HG03280 (cell line): ENCODE data around the gene COPA.
"Not testable (repeated sequence)": the region's sequence is repeated elsewhere in the genome, so short reads cannot be mapped to it uniquely, and the experiment has no call there.

ENCODE experiments used
- ATAC-seq: cut with Tn5 transposase; IDR thresholded peaks from one replicate; pipeline ENCODE4 v1.9.1; 2021; ENCODE audit warnings: mild to moderate bottlenecking, moderate library complexity; ENCODE audit not compliant: unreplicated experiment

COPA gene

DNA sequence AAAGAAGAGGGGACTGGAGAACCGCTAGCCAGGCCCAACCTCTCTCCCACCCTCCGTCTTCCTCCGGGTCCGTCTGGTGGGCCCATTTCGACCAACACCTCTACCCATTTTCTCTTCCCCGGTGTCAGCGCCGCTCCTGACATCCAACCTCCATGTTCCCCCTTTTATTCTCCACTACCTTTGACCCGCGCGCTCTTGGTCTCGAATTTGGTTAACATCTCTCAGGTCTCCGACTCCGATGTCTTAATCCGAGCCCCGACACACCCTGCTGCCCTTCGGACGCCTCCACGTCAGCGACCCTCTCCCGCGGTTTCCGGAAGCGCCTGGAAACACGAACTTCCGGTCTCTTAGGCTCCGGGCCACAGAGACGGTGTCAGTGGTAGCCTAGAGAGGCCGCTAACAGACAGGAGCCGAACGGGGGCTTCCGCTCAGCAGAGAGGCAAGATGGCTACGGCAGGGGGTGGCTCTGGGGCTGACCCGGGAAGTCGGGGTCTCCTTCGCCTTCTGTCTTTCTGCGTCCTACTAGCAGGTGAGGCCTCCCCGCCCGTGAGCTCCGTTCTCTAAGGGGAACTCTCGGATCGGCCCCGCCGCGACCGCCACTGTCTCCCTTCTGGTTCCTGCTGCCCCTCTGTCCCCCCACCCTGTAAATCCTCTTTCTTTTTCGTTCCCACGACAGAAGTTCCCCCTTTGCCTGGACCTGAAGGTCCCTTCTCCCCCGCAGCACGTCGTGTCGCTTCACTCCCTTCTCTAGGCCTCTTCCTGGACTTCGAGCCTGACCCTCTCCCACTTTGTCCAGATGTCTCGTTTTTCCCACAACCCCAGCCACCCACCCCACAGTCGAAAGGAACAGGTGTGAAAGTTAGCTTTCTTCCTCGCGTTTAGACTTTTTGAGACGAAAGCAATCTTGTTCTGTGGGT is at the start of gene COPA, which contains the start of gene NCSTN:
TSS of gene COPA (minus strand) at position 298 of the 917 bp plus-strand sequence. CDS start at position 218, 80 bp downstream.
TSS of gene NCSTN (plus strand) at position 431 of the 917 bp plus-strand sequence. CDS start at position 445, 14 bp downstream.
- ATAC-seq = peak; percentile 94

DNA sequence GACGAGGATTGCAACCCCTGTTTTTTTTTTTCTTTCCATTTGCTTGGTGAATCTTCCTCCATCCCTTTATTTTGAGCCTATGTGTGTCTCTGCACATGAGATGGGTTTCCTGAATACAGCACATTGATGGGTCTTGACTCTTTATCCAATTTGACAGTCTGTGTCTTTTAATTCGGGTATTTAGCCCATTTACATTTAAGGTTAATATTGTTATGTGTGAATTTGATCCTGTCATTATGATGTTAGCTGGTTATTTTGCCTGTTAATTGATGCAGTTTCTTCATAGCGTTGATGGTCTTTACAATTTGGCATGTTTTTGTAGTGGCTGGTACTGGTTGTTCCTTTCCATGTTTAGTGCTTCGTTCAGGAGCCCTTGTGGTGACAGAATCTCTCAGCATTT is 45.4 kb upstream of the COPA start:
- not testable (repeated sequence) for ATAC-seq

DNA sequence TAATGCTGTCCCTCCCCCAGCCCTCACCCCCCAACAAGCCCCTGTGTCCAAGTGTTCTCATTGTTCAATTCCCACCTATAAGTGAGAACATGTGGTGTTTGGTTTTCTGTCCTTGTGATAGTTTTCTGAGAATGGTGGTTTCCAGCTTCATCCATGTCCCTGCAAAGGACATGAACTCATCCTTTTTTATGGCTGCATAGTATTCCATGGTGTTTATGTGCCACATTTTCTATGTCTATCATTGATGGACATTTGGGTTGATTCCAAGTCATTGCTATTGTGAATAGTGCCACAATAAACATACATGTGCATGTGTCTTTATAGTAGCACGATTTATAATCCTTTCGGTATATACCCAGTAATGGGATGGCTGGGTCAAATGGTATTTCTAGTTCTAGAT is 41.8 kb upstream of the COPA start:
- ATAC-seq = not testable (repeated sequence)

DNA sequence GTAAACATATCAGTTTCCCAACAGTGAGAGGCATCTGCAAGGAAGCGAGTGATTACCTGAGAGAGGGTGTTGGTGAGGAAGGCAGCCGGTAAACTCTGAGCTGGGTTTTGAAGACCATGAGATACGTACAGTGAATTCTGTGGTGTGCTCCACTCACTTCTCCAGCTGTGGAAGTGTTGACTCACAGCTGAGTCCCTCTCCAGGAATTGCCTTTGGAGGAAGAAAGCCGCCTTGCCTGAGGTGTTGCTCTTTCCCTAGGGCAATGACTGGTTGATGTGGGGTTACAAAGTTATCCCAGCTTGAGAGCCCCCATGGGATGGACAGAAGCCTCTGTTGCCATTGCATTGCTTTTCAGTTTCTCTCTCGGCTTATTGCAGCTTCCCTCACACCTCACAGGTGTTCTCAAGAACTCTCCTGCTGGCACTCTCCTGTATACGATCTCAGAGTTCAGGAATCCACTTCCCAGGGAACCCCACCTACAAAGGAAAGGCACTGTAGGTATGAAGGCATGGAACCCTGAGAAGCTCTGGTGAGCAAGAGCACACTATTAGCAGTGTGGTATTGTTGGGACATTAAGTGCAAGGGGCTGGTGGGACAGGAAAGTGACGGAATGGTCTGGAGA is 34.6 kb upstream of the COPA start:
- no peak for ATAC-seq

DNA sequence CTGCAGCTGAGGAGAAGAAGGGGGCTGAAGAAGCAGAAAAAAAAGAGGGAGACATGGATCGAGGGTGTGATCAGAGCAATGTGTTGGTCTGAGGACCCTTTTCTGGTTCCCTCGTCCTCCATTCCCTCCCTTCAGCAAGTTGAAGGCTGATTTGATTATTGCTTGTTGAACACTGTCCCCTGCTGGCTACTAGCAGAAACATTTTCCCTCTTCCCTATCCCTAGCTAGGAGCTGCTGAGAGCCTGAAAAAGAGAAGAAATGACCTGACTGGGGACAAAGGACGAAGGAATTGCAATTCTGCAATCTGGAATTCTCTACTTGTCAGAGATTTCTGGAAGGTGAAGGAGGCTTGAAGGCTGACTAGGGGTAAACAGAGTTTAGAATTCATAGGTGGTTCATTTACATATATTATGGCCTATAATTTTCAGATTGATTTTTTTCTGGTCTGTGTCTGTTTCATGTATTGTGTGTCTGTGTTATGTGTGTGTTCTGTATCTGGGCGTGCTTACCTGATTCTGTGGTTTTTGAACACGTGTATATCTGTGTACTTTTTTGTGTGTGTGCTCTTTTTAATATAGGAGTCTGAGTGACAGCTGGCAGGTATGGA is 33.6 kb upstream of the COPA start:
- peak; percentile 70 for ATAC-seq

DNA sequence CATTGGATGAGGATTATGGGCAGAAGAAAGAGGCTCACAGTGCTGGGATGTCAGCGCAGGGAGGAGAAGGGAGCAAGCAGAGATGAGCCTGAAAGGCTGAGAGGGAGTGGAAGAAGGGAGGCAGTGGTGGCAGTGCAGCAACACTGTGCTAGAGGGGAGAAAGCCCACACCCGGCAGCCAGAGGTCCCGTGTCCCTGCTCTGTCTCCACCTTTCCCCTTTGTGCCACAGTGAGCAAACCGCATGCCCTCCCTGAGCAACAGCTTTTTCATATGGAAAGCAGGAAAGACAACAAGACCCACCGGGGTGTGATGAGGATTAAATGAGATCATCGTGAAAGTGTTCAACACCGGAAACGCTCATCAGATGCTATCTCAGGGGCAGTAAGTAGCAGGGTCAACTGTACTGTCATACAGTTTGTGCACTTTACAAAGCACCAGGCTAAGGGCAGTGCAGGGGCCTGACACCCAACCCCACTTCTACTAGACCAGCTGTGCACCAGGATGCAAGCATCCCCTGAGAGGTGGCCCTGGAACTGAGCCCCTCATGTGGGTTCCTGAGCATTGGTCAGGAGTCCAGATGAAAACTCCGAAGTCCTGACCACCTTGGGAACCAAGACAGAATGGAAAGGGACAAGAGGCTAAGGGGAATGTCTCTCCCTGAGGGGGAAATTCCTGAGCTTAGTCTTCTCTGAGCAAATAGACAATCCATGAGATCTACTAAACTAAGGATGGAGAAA is 32.9 kb upstream of the COPA start:
- no peak for ATAC-seq

DNA sequence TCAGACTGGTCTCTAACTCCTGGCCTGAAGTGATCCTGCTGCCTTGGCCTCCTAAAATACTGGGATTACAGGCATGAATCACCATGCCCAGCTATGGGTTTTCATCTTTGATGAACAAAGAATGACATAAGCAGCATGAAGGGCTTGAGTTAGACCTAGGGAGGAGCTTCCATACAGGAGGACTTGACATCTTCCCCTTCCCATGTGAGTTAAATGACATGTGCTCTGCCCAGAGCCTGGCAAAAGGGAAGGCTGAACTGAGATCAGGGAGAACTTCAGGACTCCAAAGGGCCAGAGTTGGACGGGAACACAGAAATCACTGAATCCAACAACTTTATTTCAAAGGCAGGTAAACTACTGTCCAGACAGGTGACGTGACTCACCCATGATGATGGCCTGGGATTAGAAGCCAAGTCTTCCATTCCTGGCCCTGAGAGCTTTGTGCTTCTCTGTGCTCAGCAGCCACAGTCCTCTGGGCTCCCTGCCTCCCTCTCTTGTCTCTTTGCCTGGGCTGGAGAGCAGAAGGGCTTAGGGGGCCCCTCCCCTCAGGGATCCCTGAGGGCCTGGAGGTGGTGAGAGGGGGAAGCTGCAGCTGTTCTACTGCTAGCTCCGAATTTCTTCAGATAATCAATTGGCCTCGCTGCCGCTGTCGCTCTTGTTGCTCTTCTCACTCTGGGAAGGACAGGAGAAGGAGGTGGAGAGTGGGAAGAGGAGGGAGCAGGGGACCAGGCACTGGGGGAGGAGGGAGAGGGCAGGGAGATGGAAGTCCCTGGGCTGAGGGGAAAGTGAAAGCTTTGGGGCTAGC is 31.5 kb upstream of the COPA start:
- ATAC-seq = no peak

DNA sequence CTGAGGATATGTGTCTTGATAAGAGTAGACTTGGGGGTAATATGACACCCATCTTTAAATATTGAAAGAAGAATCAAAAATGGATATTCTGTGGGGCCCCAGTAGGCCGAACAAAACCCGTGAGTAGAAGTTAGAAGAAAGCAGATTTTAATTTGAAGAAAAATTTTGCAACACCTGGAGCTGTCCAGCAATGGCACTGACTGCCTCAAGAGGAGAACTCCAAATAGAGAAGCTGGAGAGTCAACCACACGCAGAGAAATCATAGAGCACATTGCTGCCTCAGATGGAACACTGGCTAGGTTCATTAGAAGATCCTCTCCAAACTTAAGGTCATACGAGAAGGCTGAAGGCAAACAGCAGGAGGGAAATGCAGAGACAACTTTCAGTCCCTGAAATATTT is 30.6 kb upstream of the COPA start:
- ATAC-seq = no peak

DNA sequence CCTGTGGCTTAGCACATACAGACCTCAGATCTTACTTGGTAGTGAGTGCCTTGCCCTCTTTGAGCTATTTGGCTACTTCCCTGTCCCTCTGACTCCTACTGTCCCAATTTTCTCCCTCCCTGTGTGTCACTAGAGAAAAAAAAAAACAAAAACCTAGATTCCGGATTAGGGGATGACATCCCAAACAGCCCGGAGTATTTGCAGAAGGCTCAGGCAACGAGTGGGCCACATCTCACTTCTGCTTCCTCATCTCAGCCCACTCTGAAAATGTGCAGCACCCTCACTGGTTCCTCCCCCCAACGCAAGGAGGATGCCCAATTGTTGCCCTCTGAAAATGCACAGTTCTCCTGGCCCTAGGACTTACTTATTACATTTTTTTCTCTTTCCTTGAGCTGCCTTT is 28.7 kb upstream of the COPA start:
- ATAC-seq = no peak

DNA sequence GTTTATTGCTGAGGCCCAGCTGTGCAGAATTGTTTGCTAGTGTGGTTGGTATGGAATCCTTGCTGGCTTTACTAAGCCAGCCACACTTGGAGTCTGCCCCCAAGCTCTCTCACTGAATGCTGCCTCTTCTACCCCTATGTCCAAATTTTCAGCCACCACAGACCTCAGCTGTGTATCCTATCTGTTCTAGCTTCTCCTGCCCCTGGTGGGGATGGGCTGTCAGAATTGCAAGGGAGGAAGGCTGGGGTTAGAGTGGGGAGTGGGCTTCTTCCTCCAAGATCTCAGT is 28.2 kb upstream of the COPA start:
- no peak for ATAC-seq

DNA sequence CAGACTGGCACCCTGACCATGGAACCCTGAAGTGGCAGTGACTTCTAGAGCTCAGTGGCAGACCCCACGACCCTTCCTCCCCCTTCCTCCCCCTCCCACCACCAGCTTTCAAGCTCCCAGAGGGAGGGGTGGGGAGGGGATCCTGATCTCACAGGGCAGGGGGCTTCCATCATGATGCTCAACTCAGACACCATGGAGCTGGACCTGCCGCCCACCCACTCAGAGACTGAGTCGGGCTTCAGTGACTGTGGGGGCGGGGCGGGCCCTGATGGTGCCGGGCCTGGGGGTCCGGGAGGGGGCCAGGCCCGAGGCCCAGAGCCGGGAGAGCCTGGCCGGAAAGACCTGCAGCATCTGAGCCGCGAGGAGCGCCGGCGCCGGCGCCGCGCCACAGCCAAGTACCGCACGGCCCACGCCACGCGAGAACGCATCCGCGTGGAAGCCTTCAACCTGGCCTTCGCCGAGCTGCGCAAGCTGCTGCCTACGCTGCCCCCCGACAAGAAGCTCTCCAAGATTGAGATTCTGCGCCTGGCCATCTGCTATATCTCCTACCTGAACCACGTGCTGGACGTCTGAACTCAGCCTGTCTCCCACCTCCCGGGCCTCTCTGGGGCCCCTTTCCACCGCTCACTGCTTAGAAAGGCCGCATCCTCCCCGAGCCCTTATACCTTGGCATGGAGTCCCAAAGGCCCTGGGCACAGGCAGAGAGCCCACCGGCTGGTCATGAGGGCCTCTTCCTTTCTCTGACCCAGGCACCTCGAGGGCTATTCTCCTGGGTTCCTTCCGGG is 27.7 kb upstream of the COPA start:
- ATAC-seq = no peak

DNA sequence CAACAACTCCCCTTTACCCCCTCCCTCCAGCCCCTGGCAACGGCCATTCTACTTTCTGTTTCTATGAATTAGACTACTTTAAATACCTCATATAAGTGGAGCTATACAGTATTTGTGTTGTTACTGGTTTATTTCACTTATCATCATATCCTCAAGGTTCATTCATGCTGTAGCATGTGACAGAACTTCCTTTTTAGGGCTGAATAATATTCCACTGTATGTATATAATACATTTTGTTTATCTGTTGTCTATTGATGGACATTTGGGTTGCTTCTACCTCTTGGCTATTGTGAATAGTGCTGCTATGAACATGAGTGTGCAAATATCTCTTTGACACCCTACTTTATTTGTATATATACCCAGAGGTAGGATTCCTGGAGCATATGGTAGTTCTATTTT is 26.0 kb upstream of the COPA start:
- ATAC-seq = no peak

DNA sequence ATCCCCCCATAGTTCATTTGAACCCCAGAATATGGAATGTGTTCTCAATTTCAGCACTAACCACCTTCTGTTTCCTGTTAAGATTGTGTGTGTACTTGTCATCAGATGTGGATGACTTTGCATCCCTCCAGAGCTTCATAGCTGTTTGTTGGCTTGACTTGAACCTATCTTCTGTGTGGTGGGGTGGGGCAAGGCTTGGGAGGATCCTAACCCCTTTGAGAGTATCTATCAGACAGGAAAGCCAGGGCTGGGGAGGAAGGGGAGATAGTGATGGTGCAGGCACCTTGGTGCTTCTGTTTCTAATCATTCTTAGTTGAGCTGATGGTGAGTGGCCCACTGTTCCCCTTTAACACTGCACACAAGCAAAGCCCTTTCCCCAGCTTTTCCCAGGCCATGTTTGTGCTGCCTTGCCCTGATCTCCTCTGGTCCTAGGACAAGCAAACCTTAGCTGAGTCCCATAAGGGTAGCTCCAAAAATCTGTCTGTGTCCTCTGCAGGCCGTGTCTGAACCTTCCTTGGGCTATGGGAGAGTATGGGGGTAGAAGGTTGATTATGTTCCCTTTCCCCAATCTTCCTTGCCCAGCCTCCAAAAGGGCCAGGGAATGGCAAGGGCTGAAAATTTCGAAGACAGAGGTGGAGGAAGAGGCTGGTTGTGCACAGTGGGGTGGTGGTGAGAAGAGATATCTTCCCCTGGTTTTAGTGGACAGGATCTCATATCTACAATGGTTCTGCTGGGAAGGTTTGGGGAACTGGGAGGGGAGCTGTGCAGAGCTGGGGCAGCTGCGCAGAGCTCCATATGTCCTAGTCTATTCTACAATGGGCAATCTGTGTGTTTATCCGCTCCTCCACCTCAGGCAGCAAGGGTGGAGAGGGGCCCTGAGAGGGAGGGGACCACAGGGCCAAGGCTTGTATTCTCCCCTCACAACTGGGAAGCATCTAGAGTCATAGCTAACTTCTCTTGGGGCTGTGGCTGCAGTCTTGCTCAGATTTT is 25.2 kb upstream of the COPA start:
- ATAC-seq = no peak

DNA sequence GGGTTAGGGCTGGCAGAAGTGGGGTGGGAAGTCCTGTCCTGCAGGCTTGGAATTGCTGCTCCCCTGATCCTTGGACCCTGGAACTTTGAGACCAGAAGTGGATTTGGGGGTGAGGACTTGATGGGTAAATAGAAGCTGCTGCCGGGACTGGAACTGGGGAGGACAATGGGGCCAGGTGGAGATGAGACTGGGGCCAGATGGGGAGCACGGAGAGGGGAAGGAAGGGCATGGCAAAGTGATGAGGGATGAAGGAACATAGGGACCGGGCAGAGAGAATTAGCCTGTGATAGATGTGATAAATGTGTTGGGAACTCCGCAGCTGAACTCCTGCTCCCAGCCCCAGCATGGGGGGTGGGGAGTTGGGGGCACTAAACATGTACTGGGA is 24.5 kb upstream of the COPA start:
- no peak for ATAC-seq

DNA sequence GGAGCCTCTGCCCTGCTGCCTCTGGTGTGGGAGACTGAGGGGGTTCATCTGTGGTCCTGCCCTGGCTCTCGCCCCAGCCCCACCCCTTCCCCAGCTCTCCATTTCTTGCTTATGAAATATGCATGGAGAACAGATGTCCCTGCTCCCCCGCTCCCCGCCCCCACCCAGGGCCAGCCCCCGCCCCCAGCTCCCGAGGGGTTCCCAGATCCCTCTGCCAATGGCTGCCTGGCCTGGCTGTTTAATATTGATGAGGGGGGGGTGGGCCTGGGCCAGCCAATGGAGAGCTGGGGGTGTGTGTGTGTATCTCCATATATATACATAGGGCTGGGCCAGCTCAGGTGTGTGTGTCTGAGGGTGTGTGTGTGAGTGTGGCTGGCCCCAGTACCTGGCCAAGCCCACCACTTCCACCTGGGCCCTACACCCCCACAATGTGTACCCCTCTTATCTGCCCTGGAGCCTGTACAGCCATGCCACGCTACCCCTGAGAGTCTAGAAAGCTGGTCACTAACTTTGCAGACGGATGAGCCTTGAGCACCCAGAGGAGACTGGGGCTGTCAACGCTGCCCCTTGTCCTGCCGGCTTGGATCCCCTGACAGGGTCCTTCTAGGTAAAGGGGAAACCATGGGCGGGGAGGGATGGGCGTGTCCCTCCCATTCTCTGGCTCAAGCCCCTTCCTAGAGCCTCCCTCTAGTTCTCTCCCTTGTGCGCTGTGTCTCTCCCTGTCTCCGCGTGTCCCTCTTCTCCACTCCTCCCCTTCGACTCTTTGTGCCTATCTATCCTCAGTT is 23.9 kb upstream of the COPA start, which contains the start of gene NHLH1:
TSS of gene NHLH1 (plus strand) at position 341 of the 785 bp plus-strand sequence. CDS start 3,661 bp downstream, outside the sequence.
- no peak for ATAC-seq

DNA sequence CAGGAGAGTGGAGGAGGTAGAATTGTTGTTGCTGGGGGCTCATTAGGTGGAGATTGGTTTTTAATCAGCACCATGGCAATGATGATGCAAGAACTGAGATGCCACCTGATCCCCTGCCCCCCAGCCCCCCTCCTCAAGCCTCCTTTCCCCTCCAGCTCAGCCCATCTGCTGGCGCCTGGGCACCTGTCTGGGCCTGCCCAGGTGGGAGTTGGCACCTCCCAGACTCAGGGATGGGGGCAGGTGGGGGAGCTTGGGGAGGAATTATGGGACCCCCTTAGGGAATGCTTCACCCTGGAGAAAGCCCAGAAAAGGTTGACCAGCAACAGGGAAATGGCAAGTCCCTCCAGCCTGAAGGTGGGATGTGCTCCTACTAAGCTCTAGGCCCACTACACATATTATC is 22.3 kb upstream of the COPA start:
- ATAC-seq = no peak

DNA sequence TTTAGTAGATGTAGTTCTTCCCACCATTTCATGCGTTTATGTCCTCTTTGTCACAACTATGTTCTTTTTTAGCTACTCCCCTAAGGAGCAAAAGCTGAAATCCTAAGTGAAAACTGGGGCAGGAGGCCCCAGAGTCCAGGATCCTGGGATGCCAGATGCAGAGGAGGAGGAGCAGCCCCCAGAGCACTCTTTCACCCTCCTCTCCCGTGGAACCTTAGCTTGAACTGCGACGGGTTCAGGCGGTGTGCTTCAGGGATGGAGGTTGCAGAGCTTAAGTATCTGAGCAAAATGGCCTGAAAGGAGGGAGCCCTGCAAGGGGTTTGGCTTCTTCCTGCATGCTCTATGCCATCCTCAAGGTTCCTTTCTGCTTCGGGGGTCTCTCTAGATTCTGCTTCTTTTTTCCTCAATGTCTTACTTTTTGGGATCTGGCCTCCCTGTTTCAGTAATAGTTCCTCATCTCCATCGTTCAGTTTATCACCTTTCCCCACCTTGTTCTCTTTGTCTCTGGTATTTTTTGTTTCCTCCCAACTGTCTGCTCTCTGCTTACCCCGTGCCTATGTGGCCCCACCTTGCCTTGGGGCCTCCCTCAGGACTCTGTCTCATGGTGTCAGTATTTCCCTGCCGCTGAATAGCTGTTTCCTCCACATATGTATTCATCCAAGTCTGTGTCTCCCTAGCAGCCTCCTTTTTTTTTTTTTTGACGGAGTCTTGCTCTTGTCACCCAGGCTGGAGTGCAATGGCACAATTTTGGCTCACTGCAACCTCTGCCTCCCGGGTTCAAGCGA is 21.1 kb upstream of the COPA start:
- ATAC-seq = no peak
